Vagina (tissue), 2 donors: Measurements from ENCODE around the gene SPIN1.

Experiments
- CTCF ChIP-seq, 3 experiments: fragments of 450-650 bp in 2 of 3; fragments of 200-600 bp in 1 of 3; sonication (generic) in 1 of 3; IDR thresholded peaks; one replicate each; pipeline ENCODE4 v1.5.1; 2017 to 2019; ENCODE audit warnings: antibody characterized with exemption in 3 of 3, mild to moderate bottlenecking in 2 of 3, moderate library complexity in 2 of 3
- POLR2AphosphoS5 ChIP-seq, 2 donors: sonication (generic); formaldehyde crosslinking; IDR thresholded peaks; one replicate each; pipeline ENCODE4 v1.9.0; 2017; ENCODE audit warnings: antibody characterized with exemption in 2 of 2, mild to moderate bottlenecking in 2 of 2, low read depth in 1 of 2; ENCODE audit not compliant: insufficient read depth in 1 of 2

- TF ChIP-seq CTCF (IDR thresholded peaks at IDR 0.05): no peak
- TF ChIP-seq POLR2AphosphoS5 (IDR thresholded peaks at IDR 0.05; ENCODE audit: insufficient read depth in 1 of 2, low read depth in 1 of 2): no peak
Observed at GRCh38 chr9:88443480-88444113, 55.4 kb downstream of the SPIN1 start.
